Suprapubic skin (tissue), 4 donors: Measurements from ENCODE around the gene POTEJ.
"Not testable (repeated sequence)": the region's sequence is repeated elsewhere in the genome, so short reads cannot be mapped to it uniquely, and the experiment has no call there.

Experiments used
- EP300 ChIP-seq: sonication (generic); formaldehyde crosslinking; IDR thresholded peaks from one replicate; pipeline ENCODE4 v1.6.1; 2017; ENCODE audit warnings: antibody characterized with exemption
- POLR2A ChIP-seq, 2 donors: fragments of 450-650 bp; IDR thresholded peaks; one replicate each; pipeline ENCODE4 v1.6.1; 2017; ENCODE audit warnings: antibody characterized with exemption in 2 of 2, mild to moderate bottlenecking in 2 of 2, moderate library complexity in 2 of 2
- POLR2AphosphoS5 ChIP-seq, 3 donors: sonication (generic); formaldehyde crosslinking; IDR thresholded peaks; one replicate each; pipeline ENCODE4 v1.6.1; 2017; ENCODE audit warnings: antibody characterized with exemption in 3 of 3
- TF ChIP-seq, protein P1 (sequence below), 2 donors: fragments of 200-600 bp in 1 of 2; fragments of 450-650 bp in 1 of 2; sonication (generic) in 1 of 2; IDR thresholded peaks; one replicate each; pipeline ENCODE4 v1.5.1; 2016 to 2019; ENCODE audit warnings: antibody characterized with exemption in 2 of 2, mild to moderate bottlenecking in 1 of 2, moderate library complexity in 1 of 2

DNA sequence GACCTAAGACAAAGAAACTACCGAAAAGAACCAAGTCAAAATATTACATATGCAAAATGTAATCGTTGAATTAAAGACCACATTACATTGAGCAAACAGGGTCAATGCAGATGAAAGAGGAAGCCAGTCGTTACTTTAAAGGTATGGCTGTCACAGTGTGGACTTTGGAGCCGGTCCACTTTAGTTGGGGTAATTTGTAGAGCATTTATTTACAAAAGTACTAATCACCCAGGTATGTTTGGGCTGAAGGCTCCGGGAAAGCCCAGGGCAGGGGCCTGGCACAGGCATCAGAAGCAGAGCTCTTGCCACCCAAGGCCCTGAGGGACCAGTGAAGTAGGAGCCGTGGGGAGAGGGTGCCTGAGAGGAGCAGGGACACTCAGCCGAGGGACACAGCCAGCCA lies 27.7 kb upstream of the POTEJ start:
- not testable (repeated sequence) for TF ChIP-seq POLR2A (IDR thresholded peaks at IDR 0.05); EP300; POLR2AphosphoS5 (IDR thresholded peaks at IDR 0.05)
- TF ChIP-seq, protein P1, sequence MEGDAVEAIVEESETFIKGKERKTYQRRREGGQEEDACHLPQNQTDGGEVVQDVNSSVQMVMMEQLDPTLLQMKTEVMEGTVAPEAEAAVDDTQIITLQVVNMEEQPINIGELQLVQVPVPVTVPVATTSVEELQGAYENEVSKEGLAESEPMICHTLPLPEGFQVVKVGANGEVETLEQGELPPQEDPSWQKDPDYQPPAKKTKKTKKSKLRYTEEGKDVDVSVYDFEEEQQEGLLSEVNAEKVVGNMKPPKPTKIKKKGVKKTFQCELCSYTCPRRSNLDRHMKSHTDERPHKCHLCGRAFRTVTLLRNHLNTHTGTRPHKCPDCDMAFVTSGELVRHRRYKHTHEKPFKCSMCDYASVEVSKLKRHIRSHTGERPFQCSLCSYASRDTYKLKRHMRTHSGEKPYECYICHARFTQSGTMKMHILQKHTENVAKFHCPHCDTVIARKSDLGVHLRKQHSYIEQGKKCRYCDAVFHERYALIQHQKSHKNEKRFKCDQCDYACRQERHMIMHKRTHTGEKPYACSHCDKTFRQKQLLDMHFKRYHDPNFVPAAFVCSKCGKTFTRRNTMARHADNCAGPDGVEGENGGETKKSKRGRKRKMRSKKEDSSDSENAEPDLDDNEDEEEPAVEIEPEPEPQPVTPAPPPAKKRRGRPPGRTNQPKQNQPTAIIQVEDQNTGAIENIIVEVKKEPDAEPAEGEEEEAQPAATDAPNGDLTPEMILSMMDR (IDR thresholded peaks at IDR 0.05), result not testable (repeated sequence)
